ACC112 (cell line): Measurements from ENCODE around the gene SLC22A2.

ENCODE experiments used
- H2AFZ ChIP-seq: fragments of 200-600 bp; sonication (generic); one replicate; pipeline ENCODE4 v1.6.0; 2017; ENCODE audit warnings: antibody characterized with exemption, low read length; ENCODE audit not compliant: unreplicated experiment
- H3K27ac ChIP-seq: fragments of 200-600 bp; sonication (generic); 2 replicates; pipeline ENCODE4 v1.5.1; 2014; ENCODE audit warnings: low read depth, mild to moderate bottlenecking, antibody characterized with exemption, low read length, moderate library complexity
- H3K27me3 ChIP-seq: fragments of 200-600 bp; sonication (generic); 2 replicates; pipeline ENCODE4 v1.6.1; 2014; ENCODE audit warnings: mild to moderate bottlenecking, antibody characterized with exemption, low read length, moderate library complexity, mixed read lengths; ENCODE audit not compliant: insufficient read depth
- H3K36me3 ChIP-seq: fragments of 200-600 bp; sonication (generic); 2 replicates; pipeline ENCODE4 v1.6.1; 2016; ENCODE audit warnings: mild to moderate bottlenecking, antibody characterized with exemption, low read length, moderate library complexity, mixed read lengths; ENCODE audit not compliant: insufficient read depth
- H3K4me1 ChIP-seq: fragments of 200-600 bp; sonication (generic); one replicate; pipeline ENCODE4 v1.6.1; 2016; ENCODE audit warnings: low read length, mixed read lengths; ENCODE audit not compliant: insufficient read depth, unreplicated experiment, control insufficient read depth
- H3K4me3 ChIP-seq: fragments of 200-600 bp; sonication (generic); 2 replicates; pipeline ENCODE4 v1.5.1; 2014; ENCODE audit warnings: mild to moderate bottlenecking, low read depth, low read length
- H3K79me2 ChIP-seq: fragments of 200-600 bp; sonication (generic); one replicate; pipeline ENCODE4 v1.6.0; 2016; ENCODE audit warnings: low read length; ENCODE audit not compliant: control insufficient read depth, unreplicated experiment, insufficient read depth

SLC22A2 gene

GRCh38 chr6:160217073-160217472 lies 41.5 kb downstream of the SLC22A2 start:
- Histone ChIP-seq H3K27me3 (no peaks in the 10 kb centered on the region), H3K27ac (no peak overlapping the region), H2AFZ (no peak overlapping the region), H3K4me1 (peaks cover 3% of the 10 kb centered on the region), H3K36me3 (no peaks in the 10 kb centered on the region), H3K79me2 (no peaks in the 10 kb centered on the region), H3K4me3 (no peak overlapping the region)

GRCh38 chr6:160215232-160215631 lies 43.4 kb downstream of the SLC22A2 start:
- no peaks in the 10 kb centered on the region for H3K27me3 ChIP-seq
- no peaks in the 10 kb centered on the region for H3K79me2 ChIP-seq
- no peaks in the 10 kb centered on the region for H3K36me3 ChIP-seq
- no peak overlapping the region for H3K27ac ChIP-seq
- peaks cover 3% of the 10 kb centered on the region for H3K4me1 ChIP-seq
- H2AFZ ChIP-seq, result no peak overlapping the region
- H3K4me3 ChIP-seq, result no peak overlapping the region

DNA sequence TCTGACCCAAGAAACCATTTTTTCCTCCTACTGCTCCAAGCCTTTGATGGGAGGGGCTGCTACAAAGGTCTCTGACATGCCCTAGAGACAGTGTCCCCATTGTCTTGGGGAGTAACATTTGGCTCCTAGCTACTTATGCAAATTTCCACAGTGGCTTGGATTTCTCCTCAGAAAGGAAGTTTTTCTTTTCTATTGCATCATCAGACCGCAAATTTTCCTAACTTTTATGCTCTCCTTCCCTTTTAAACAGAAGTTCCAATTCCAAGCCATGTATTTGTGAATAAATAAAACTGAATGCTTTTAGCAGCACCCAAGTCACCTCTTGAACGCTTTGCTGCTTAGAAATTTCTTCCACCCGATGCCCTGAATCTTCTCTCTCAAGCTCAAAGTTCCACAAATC lies 51.0 kb downstream of the SLC22A2 start:
- Histone ChIP-seq H3K36me3 (no peaks in the 10 kb centered on the region), H2AFZ (no peak overlapping the region), H3K4me1 (no peaks in the 10 kb centered on the region), H3K79me2 (no peaks in the 10 kb centered on the region), H3K27ac (no peak overlapping the region), H3K27me3 (no peaks in the 10 kb centered on the region), H3K4me3 (no peak overlapping the region)

DNA sequence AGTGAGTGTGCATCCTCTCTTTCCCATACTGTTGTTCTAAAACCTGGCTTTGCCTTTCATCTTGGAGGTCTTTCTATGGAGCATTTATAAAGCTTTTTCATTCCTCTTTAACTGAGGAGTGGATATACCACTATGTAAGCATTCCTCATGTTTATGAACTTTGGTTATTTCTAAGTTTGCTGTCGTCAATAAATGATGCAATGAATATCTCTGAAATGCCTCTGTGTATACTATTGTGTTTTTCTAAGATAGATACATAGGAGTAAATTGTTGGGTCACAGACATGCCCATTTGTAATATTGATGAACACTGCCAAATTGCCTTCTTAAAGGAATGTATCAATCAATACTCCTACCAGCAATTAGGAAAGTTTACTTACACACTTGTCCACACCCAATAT lies 53.9 kb downstream of the SLC22A2 start:
- Histone ChIP-seq H3K79me2 (no peaks in the 10 kb centered on the region), H3K4me3 (no peak overlapping the region), H3K27me3 (no peaks in the 10 kb centered on the region), H3K36me3 (no peaks in the 10 kb centered on the region), H3K4me1 (no peaks in the 10 kb centered on the region), H2AFZ (no peak overlapping the region), H3K27ac (no peak overlapping the region)

- Histone ChIP-seq H3K4me3 (no peak overlapping the region), H3K79me2 (no peaks in the 10 kb centered on the region), H3K36me3 (no peaks in the 10 kb centered on the region), H3K27ac (no peak overlapping the region), H2AFZ (no peak overlapping the region), H3K27me3 (no peaks in the 10 kb centered on the region), H3K4me1 (no peaks in the 10 kb centered on the region)
Measured at GRCh38 chr6:160203953-160204352, 54.7 kb downstream of the SLC22A2 start.

GRCh38 chr6:160203522-160203921 lies 55.1 kb downstream of the SLC22A2 start:
- Histone ChIP-seq H3K27ac (no peak overlapping the region), H3K79me2 (no peaks in the 10 kb centered on the region), H3K4me1 (no peaks in the 10 kb centered on the region), H3K27me3 (no peaks in the 10 kb centered on the region), H3K4me3 (no peak overlapping the region), H2AFZ (no peak overlapping the region), H3K36me3 (no peaks in the 10 kb centered on the region)

- Histone ChIP-seq H3K4me3 (no peak overlapping the region), H3K27me3 (no peaks in the 10 kb centered on the region), H3K36me3 (no peaks in the 10 kb centered on the region), H3K4me1 (no peaks in the 10 kb centered on the region), H2AFZ (no peak overlapping the region), H3K27ac (no peak overlapping the region), H3K79me2 (no peaks in the 10 kb centered on the region)
Measured at GRCh38 chr6:160203076-160203475, 55.5 kb downstream of the SLC22A2 start.

GRCh38 chr6:160202411-160202810 lies 56.2 kb downstream of the SLC22A2 start:
- Histone ChIP-seq H3K79me2 (no peaks in the 10 kb centered on the region), H3K36me3 (no peaks in the 10 kb centered on the region), H3K4me3 (no peak overlapping the region), H2AFZ (no peak overlapping the region), H3K27me3 (no peaks in the 10 kb centered on the region), H3K4me1 (no peaks in the 10 kb centered on the region), H3K27ac (no peak overlapping the region)

GRCh38 chr6:160201061-160201460 lies 57.6 kb downstream of the SLC22A2 start:
- H3K27me3 ChIP-seq, result no peaks in the 10 kb centered on the region
- no peaks in the 10 kb centered on the region for H3K79me2 ChIP-seq
- H3K4me3 ChIP-seq, result no peak overlapping the region
- H3K36me3 ChIP-seq, result no peaks in the 10 kb centered on the region
- no peak overlapping the region for H3K27ac ChIP-seq
- no peaks in the 10 kb centered on the region for H3K4me1 ChIP-seq
- no peak overlapping the region for H2AFZ ChIP-seq

DNA sequence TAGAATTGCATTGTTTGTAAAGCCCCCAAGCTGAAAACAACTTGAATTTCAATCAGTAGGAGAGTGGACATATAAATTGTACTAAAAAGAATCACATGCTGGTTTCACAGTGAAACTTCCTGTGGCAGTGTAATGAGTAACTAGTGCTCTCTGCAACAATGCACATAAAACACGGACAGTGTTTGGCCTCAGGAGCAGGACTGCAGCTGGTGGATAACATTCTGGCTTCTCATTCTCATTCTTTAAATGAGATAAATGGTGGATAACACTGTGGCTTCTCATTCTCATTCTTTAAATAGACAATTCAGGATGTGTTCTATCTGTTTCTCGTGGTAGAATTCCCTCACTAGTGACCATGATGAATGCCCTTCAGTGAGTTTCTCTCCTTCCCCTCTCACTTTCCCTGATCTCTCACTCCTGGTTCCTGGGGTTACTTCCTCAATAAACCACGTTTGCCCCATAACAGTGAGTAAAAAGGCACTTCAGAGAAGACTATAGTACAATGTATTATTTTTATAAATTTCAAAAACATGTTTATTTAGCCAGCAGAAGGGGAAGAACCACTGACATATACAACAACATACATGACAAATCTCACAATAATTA lies 59.9 kb downstream of the SLC22A2 start:
- no peaks in the 10 kb centered on the region for H3K4me1 ChIP-seq
- H3K27me3 ChIP-seq, result no peaks in the 10 kb centered on the region
- H3K79me2 ChIP-seq, result no peaks in the 10 kb centered on the region
- H3K27ac ChIP-seq, result no peak overlapping the region
- no peaks in the 10 kb centered on the region for H3K36me3 ChIP-seq
- H3K4me3 ChIP-seq, result no peak overlapping the region
- no peak overlapping the region for H2AFZ ChIP-seq

GRCh38 chr6:160197662-160198061 lies 61.0 kb downstream of the SLC22A2 start:
- Histone ChIP-seq H3K27me3 (no peaks in the 10 kb centered on the region), H3K4me3 (no peak overlapping the region), H3K79me2 (no peaks in the 10 kb centered on the region), H2AFZ (no peak overlapping the region), H3K27ac (no peak overlapping the region), H3K36me3 (no peaks in the 10 kb centered on the region), H3K4me1 (no peaks in the 10 kb centered on the region)
